HG02943 (cell line): ENCODE data around the gene XYLT1.

ENCODE experiments used
- ATAC-seq: cut with Tn5 transposase; IDR thresholded peaks from one replicate; pipeline ENCODE4 v1.9.1; 2021; ENCODE audit warnings: mild to moderate bottlenecking, low read depth, moderate library complexity; ENCODE audit not compliant: unreplicated experiment

The XYLT1 gene

GRCh38 chr16:17219991-17220390, 250.8 kb downstream of the XYLT1 start:
- no peak for ATAC-seq

- ATAC-seq, result no peak
Observed at GRCh38 chr16:17215936-17216335, 254.8 kb downstream of the XYLT1 start.

DNA sequence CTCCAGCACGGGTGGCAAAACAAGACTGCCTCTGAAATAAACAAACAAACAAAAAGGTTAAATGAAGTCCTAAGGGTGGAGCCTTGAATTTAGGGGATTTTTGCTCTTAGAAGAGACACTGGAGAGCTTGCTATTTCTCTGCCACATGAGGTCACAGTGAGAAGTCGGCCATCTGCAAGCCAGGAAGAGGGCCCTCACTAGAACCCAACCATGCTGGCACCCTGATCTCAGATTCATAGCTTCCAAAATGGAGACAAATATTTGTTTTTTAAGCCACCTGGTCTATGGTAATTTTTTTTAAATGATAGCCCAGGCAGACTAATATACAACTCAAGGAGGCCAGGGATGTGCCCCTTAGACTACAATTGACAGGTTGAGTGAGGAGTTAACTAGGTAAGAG, 255.5 kb downstream of the XYLT1 start:
- no peak for ATAC-seq

DNA sequence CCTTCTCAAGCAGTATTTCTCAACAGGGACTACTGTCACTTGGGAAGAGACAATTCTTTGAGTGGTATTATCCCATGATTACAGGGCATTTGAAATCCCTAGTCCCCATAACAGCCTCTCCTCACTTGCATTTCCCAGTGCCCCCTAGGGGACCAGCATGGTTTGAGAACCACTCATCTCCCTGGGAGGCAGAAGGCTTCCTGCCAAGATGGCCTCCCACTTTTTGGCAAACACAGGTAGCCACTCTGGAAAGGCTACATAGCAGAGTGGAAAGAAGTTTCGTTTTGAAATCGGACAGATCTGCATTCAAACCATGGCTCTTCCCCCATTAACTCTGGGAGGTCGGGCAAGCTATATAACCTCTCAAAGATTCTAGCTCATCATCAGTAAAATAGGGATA, 256.8 kb downstream of the XYLT1 start:
- no peak for ATAC-seq

DNA sequence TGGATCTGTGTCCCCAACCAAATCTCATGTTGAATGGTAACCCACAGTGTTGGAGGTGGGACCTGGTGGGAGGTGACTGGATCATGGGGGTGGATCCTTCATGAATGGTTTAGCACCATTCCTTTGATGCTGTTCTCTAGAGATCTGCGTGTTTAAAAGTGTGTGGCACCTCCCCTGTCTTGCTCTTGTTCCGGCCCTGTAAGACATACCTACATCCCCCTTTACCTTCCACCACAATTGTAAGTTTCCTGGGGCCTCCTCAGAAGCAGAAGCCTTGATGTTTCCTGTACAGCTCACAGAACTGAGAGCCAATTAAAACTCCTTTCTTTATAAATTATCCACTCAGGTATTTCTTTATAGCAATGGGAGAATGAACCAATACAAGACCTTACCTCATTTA, 257.7 kb downstream of the XYLT1 start:
- ATAC-seq, result no peak

GRCh38 chr16:17212606-17213005, 258.2 kb downstream of the XYLT1 start:
- ATAC-seq, result no peak

DNA sequence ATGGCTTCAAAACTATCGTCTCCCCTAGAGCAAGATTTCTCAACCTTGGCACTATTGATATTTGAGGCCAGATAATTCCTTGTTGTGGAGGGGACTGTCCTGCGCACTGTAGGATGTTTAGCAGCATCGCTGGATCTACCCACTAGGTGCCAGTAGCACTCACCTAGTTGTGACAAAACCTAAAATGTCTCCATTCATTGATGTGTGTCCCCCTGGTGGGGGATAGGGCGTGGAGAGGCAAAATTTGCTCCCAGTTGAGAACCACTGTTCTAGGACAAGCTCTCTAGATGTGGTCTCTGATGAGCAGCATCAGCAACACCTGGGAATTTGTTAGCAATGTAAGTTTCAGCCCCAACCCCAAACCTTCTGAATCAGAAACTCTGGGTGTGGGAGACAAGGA, 259.0 kb downstream of the XYLT1 start:
- no peak for ATAC-seq

DNA sequence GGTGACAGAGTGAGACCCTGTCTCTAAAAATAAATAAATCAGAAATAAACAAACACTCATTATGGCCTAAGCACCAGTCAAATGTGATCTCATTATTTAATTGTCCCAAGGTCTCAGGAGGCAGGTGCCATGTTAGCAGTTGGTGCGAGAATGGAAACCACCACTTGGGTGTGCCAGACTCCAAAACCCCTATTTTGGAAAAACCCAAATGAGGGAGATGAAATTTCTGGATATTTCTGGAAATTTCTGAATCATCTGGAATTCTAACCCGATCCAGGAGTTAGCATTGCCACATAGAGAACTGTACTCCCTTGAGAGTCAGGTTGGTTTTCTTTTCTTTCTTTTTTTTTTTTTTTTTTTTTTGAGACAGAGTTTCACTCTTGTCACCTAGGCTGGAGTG, 264.0 kb downstream of the XYLT1 start:
- no peak for ATAC-seq

- no peak for ATAC-seq
Observed at GRCh38 chr16:17205279-17206211, 265.2 kb downstream of the XYLT1 start.

DNA sequence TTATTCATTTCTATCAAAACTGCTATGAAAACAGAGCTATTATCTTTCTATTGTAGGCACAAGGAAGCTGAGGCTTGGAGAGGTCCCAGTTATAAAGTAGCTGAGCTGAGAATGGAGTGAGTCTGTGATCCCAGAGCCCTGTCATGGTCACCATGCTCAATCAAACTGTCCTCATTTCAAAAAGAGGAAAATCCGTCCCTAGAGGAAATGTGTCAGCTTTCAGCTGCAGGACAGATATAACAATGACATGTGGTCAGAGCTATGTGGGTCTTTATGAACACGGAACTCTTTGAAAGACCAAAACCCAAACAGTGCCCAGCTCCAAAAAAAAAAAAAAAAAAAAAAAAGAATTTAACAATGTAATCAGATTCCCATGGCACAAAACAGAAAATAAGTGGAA, 266.1 kb downstream of the XYLT1 start:
- ATAC-seq, result no peak

GRCh38 chr16:17204206-17204605, 266.6 kb downstream of the XYLT1 start:
- no peak for ATAC-seq

DNA sequence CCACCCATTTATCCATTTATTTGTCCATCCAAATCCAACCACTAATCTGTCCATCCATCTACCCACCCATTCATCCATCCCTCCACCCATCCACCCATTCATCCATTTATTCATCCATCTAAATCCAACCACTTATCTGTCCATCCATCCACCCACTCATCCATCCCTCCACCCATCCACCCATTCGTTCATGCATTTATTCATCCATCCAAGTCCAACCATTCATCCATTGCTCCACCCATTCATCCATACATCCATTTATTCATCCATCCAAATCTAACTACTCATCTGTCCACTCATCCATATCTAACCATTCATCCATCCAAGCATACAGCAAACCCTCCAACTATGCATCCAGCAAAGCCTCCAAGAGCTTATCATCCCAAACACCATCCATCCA, 267.3 kb downstream of the XYLT1 start:
- no peak for ATAC-seq

- no peak for ATAC-seq
Observed at GRCh38 chr16:17199135-17199534, 271.6 kb downstream of the XYLT1 start.

- no peak for ATAC-seq
Observed at GRCh38 chr16:17196526-17196925, 274.2 kb downstream of the XYLT1 start.

GRCh38 chr16:17194190-17194780, 276.5 kb downstream of the XYLT1 start:
- ATAC-seq, result no peak

DNA sequence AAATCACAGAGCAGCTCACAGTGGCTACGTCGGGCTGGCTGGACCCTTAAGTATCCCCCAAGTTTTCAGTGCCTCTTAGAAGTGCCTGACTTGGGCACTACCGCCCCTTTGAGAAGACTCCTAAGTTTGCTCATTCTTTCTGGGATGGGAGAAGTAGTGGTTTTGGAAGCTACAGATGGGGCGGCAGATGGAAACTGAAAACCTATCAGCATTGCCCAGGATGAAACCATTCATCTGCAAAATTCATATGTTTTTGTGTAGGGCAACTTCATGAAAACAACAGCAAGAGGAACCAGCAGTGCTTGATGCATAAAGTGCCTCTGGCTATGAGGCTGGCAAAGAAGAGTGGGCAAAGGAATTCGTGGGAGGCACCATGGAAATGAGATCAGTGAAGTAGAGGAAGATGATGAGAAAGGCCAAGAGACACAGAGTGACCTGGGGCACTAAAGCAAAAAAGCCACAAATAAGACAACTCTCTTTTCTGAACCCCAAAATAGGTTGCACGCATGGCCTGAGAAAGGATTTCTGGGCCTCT, 277.1 kb downstream of the XYLT1 start:
- ATAC-seq, result no peak

GRCh38 chr16:17184026-17184425, 286.7 kb downstream of the XYLT1 start:
- no peak for ATAC-seq

DNA sequence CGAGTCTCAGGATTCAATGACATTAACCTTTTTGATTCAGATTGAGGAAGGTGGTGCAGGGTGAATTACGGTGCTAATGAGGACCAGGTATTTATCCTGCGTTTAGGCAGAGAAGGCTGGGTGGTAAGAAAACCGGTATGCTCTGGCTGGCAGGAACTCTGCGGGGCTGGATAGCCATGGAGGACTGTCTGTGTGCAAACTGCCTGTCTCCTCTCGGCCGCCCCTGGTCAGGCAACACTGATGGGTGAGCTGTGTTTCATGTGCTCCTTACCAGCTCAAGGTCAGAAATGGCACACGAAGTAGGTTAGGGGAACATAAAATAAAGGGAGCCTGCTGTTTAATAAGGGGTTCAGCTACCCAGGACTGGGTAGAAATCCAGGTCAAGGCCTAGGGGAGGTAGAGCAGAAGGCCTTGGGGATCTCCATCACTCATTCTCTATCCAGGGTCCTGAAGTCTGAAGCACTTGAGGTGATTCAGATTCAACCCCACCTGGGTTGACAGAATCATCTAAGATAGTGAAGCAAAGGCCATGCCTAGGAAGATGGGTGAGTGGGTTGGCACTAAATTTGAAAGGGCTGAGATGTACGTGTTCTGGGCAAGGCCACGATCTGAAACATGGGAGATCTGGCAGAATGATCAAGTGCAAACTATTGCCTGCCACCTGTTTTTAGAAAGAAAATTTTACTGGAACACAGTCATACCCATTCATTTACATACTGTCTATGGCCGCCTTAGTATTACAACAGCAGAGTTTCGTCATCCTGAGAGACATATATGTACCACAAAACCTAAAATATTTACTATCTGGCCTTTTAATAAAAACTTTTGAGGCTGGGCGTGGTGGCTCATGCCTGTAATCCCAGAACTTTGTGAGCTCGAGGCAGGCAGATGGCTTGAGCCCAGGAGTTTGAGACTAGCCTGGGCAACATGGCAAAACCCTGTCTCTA, 292.5 kb downstream of the XYLT1 start:
- no peak for ATAC-seq

DNA sequence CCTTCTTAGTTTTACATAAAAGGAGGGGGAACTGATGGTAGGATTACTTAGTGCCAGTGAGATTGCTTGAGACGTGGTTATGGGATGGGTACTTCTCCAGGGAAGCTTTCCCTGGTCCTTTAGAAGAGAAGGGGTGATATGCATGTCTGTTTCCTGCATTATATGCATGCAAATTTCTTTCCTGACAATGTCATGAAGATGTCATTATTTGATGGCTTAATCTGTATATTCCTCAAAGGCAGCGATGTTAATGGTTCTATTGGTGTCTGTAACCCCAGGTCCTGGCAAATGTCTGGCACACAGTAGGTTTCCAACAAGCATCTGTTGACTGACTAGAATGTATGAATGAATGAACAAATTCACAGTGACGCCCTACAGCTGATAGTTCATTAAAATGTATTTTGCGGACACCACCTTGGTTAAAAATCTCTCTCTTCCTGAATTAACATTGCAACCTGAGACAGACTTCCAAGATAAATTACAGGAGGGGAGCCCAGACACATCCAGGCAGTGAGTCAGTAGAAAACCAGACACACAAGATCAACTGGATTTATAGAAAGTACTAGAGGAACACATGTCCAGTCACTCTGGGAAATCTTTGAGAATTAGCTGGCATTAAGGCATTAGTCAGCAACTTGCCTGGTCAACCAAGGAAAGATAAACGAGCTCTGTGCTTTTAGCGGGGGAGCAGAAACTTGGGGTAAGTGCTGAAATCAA, 293.4 kb downstream of the XYLT1 start:
- ATAC-seq, result no peak

GRCh38 chr16:17176199-17176598, 294.6 kb downstream of the XYLT1 start:
- no peak for ATAC-seq
